GM12878 (cell line): Measurements from ENCODE around the gene GCSAM. TPM values are rescaled to one million over a fixed set of nuclear protein-coding genes. Genes with fewer than 3 reads are reported as not detected.

ENCODE experiments used
- CBX3 ChIP-seq: fragments of 200-600 bp; sonication (generic); IDR thresholded peaks from 2 replicates; pipeline ENCODE4 v1.6.1; 2016; ENCODE audit warnings: low read depth, borderline replicate concordance
- CHD2 ChIP-seq: IDR thresholded peaks from 2 replicates; pipeline ENCODE4 v1.6.1; 2011; ENCODE audit warnings: low read depth, low read length, improper control_type of control experiment, borderline replicate concordance
- MTA3 ChIP-seq: IDR thresholded peaks from 2 replicates; pipeline ENCODE4 v1.6.1; 2012; ENCODE audit warnings: low read length, inconsistent platforms, borderline replicate concordance
- MYC ChIP-seq: IDR thresholded peaks from 2 replicates; pipeline ENCODE4 v1.6.1; 2011; ENCODE audit warnings: mild to moderate bottlenecking, low read length, moderate library complexity, inconsistent platforms; ENCODE audit not compliant: insufficient read depth, insufficient replicate concordance, insufficient read length, severe bottlenecking
- NFYA ChIP-seq: IDR thresholded peaks from 2 replicates; pipeline ENCODE4 v1.6.1; 2011; ENCODE audit warnings: low read depth, mild to moderate bottlenecking, low read length, improper control_type of control experiment, borderline replicate concordance
- PML ChIP-seq: IDR thresholded peaks from 2 replicates; pipeline ENCODE4 v1.6.1; 2012; ENCODE audit warnings: low read length, inconsistent platforms
- PRDM15 ChIP-seq: fragments of 450-650 bp; formaldehyde crosslinking; IDR thresholded peaks from 2 replicates; pipeline ENCODE4 v1.4.0; 2020; ENCODE audit warnings: mild to moderate bottlenecking, moderate library complexity
- RAD51 ChIP-seq: fragments of 450-650 bp; IDR thresholded peaks from 2 replicates; pipeline ENCODE4 v1.6.1; 2016; ENCODE audit warnings: moderate library complexity, mild to moderate bottlenecking, inconsistent platforms
- RCOR1 ChIP-seq: conservative IDR thresholded peaks from 2 replicates; pipeline ENCODE4 v1.6.1; 2012; ENCODE audit warnings: low read depth, low read length, improper control_type of control experiment
- RFX5 ChIP-seq: IDR thresholded peaks from 2 replicates; pipeline ENCODE4 v1.6.1; 2011; ENCODE audit warnings: low read depth, low read length, improper control_type of control experiment
- SP1 ChIP-seq: IDR thresholded peaks from one replicate; pipeline ENCODE4 v1.6.1; 2011; ENCODE audit warnings: low read depth, low read length
- ZNF24 ChIP-seq: fragments of 450-650 bp; IDR thresholded peaks from 2 replicates; pipeline ENCODE4 v1.6.1; 2017; ENCODE audit warnings: antibody characterized with exemption, mild to moderate bottlenecking
- polyA plus RNA-seq, 11 experiments: library from polyadenylated mRNA; depleted of rRNA in 4 of 11; unstranded in 6 of 11; stranded (reverse) in 5 of 11; fragments of >200 nt; fragmentation: Nextera tagmentation in 4 of 11; fragmentation: Illumina TruSeq in 1 of 11; extraction: Ambion mirVana in 4 of 11; extraction: Trizol in 1 of 11; gene quantifications; 1 replicate in 1 of 11; 2 replicates in 10 of 11; pipeline versions ENCODE4 v1.2.1 to v1.2.3, GENCODE V29; 2011 to 2016; ENCODE audit warnings: inconsistent platforms in 2 of 11, missing spikeins in 2 of 11, low read depth in 1 of 11
- total RNA-seq, 4 experiments: library from RNA; depleted of rRNA in 3 of 4; stranded (reverse); fragments of >200 nt in 3 of 4; fragmentation: Illumina TruSeq in 1 of 4; extraction: Trizol in 1 of 4; gene quantifications; 2 replicates each; pipeline versions ENCODE4 v1.2.1 to v1.2.3, GENCODE V29; 2013 to 2021
- TF ChIP-seq, protein P1 (sequence below): IDR thresholded peaks from 2 replicates; pipeline ENCODE4 v1.6.1; 2011; ENCODE audit warnings: borderline replicate concordance, low read depth, mild to moderate bottlenecking, moderate library complexity, mixed read lengths, low read length; ENCODE audit not compliant: insufficient read depth; ENCODE audit errors: extremely low read length
- TF ChIP-seq, protein P2 (sequence below): fragments of 150-350 bp; IDR thresholded peaks from 2 replicates; pipeline ENCODE4 v1.6.1; 2016; ENCODE audit warnings: low read depth, low read length
- TF ChIP-seq, protein P3 (sequence below), 3 experiments: IDR thresholded peaks in 2 of 3; conservative IDR thresholded peaks in 1 of 3; 2 replicates each; pipeline ENCODE4 v1.5.1; 2011; ENCODE audit warnings: low read depth in 3 of 3, low read length in 3 of 3, mild to moderate bottlenecking in 3 of 3, control low read depth in 2 of 3, moderate library complexity in 2 of 3, inconsistent platforms in 1 of 3, mixed read lengths in 1 of 3; ENCODE audit not compliant: control insufficient read depth in 2 of 3, insufficient read depth in 1 of 3; ENCODE audit errors: extremely low read depth in 1 of 3
- TF ChIP-seq, protein P4 (sequence below): fragments of 450-650 bp; IDR thresholded peaks from 2 replicates; pipeline ENCODE4 v1.6.1; 2017; ENCODE audit warnings: mild to moderate bottlenecking

Gene GCSAM
- total and polyA plus RNA-seq, 10 of the 15 experiments (the other 5 are each of a cell fraction or from before 2014, with no cell fraction given) = 81.5 to 407 (median 107) TPM

DNA sequence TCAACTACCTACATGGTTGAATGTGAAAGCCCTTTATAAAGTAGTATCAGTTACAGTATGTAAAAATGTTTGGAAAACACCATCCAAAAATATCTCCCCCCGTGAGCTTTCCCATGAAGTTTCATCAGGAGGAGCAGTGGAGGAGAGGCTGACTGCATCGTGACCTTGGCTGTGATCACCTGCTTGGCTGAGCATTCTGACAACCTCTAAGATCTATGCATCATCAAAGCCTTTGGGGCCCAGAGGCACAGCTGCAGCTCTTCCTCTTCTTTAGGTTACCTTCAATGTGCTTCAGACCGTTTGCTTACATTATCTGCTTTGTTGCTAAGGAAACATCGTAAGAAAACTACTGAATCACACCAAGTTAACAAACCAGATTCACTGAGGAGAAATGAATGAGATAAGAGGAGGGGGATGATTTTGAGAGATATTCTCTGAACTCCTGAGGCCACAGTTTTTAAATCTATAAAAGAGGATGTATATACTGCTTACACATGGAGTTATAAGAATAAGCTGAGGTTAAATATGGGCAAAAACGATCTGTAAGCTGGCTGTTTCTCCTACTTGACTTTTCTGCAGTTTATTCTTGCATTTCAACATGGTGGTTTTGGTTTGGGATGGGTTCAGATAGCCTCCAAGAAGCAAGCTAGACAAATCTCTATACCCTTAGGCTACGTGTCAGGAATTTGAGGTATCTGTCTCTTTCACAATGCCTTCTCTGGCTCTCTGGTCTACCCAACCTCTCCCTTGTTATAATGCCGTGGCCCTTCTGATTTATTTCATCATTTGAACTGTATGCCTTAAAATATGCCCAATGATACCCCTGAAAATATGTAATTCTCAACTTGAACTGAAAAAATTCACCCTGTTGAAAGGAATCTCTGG lies 4.0 kb downstream of the GCSAM start (continued):
- TF ChIP-seq, protein P1, sequence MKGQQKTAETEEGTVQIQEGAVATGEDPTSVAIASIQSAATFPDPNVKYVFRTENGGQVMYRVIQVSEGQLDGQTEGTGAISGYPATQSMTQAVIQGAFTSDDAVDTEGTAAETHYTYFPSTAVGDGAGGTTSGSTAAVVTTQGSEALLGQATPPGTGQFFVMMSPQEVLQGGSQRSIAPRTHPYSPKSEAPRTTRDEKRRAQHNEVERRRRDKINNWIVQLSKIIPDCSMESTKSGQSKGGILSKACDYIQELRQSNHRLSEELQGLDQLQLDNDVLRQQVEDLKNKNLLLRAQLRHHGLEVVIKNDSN = no peak
- peak; percentile 39 for TF ChIP-seq SP1
- TF ChIP-seq, protein P2, sequence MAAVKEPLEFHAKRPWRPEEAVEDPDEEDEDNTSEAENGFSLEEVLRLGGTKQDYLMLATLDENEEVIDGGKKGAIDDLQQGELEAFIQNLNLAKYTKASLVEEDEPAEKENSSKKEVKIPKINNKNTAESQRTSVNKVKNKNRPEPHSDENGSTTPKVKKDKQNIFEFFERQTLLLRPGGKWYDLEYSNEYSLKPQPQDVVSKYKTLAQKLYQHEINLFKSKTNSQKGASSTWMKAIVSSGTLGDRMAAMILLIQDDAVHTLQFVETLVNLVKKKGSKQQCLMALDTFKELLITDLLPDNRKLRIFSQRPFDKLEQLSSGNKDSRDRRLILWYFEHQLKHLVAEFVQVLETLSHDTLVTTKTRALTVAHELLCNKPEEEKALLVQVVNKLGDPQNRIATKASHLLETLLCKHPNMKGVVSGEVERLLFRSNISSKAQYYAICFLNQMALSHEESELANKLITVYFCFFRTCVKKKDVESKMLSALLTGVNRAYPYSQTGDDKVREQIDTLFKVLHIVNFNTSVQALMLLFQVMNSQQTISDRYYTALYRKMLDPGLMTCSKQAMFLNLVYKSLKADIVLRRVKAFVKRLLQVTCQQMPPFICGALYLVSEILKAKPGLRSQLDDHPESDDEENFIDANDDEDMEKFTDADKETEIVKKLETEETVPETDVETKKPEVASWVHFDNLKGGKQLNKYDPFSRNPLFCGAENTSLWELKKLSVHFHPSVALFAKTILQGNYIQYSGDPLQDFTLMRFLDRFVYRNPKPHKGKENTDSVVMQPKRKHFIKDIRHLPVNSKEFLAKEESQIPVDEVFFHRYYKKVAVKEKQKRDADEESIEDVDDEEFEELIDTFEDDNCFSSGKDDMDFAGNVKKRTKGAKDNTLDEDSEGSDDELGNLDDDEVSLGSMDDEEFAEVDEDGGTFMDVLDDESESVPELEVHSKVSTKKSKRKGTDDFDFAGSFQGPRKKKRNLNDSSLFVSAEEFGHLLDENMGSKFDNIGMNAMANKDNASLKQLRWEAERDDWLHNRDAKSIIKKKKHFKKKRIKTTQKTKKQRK = no peak
- 0 out of 2 replicates have a peak, but pooled peaks have one; percentile 38 for TF ChIP-seq PRDM15
- TF ChIP-seq MTA3 = no peak
- TF ChIP-seq NFYA = no peak
- TF ChIP-seq RAD51 = peak; percentile 72
- TF ChIP-seq PML = no peak
- TF ChIP-seq ZNF24 = no peak
- TF ChIP-seq, protein P3, sequence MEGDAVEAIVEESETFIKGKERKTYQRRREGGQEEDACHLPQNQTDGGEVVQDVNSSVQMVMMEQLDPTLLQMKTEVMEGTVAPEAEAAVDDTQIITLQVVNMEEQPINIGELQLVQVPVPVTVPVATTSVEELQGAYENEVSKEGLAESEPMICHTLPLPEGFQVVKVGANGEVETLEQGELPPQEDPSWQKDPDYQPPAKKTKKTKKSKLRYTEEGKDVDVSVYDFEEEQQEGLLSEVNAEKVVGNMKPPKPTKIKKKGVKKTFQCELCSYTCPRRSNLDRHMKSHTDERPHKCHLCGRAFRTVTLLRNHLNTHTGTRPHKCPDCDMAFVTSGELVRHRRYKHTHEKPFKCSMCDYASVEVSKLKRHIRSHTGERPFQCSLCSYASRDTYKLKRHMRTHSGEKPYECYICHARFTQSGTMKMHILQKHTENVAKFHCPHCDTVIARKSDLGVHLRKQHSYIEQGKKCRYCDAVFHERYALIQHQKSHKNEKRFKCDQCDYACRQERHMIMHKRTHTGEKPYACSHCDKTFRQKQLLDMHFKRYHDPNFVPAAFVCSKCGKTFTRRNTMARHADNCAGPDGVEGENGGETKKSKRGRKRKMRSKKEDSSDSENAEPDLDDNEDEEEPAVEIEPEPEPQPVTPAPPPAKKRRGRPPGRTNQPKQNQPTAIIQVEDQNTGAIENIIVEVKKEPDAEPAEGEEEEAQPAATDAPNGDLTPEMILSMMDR (IDR thresholded peaks at IDR 0.05 in 2 of 3, conservative IDR thresholded peaks at IDR 0.05 in 1 of 3; ENCODE audit: control insufficient read depth in 2 of 3, extremely low read depth in 1 of 3, insufficient read depth in 1 of 3, low read depth in 3 of 3, low read length in 3 of 3) = no peak
- TF ChIP-seq CHD2 = 0 out of 2 replicates have a peak, but pooled peaks have one; percentile 1
- TF ChIP-seq RFX5 = no peak
- no peak for TF ChIP-seq RCOR1
- TF ChIP-seq MYC = no peak
- TF ChIP-seq, protein P4, sequence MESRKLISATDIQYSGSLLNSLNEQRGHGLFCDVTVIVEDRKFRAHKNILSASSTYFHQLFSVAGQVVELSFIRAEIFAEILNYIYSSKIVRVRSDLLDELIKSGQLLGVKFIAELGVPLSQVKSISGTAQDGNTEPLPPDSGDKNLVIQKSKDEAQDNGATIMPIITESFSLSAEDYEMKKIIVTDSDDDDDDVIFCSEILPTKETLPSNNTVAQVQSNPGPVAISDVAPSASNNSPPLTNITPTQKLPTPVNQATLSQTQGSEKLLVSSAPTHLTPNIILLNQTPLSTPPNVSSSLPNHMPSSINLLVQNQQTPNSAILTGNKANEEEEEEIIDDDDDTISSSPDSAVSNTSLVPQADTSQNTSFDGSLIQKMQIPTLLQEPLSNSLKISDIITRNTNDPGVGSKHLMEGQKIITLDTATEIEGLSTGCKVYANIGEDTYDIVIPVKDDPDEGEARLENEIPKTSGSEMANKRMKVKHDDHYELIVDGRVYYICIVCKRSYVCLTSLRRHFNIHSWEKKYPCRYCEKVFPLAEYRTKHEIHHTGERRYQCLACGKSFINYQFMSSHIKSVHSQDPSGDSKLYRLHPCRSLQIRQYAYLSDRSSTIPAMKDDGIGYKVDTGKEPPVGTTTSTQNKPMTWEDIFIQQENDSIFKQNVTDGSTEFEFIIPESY = no peak
- TF ChIP-seq CBX3 = no peak
